Measurements from ENCODE around the gene ZNF175. TPM values are rescaled to one million over a fixed set of nuclear protein-coding genes. Genes with fewer than 3 reads are reported as not detected.
A peak's percentile ranks its signal among the peaks of the same experiment; 100 is the strongest.

ZNF175 gene
- polyA plus RNA-seq, 10 donors = 7.2 to 12.5 (median 8.7) TPM

DNA sequence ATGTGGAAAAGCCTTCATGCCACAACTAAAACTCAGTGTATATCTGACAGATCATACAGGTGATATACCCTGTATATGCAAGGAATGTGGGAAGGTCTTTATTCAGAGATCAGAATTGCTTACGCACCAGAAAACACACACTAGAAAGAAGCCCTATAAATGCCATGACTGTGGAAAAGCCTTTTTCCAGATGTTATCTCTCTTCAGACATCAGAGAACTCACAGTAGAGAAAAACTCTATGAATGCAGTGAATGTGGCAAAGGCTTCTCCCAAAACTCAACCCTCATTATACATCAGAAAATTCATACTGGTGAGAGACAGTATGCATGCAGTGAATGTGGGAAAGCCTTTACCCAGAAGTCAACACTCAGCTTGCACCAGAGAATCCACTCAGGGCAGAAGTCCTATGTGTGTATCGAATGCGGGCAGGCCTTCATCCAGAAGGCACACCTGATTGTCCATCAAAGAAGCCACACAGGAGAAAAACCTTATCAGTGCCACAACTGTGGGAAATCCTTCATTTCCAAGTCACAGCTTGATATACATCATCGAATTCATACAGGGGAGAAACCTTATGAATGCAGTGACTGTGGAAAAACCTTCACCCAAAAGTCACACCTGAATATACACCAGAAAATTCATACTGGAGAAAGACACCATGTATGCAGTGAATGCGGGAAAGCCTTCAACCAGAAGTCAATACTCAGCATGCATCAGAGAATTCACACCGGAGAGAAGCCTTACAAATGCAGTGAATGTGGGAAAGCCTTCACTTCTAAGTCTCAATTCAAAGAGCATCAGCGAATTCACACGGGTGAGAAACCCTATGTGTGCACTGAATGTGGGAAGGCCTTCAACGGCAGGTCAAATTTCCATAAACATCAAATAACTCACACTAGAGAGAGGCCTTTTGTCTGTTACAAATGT is 16.4 kb downstream of the ZNF175 start:
- DNase-seq = no peak

DNA sequence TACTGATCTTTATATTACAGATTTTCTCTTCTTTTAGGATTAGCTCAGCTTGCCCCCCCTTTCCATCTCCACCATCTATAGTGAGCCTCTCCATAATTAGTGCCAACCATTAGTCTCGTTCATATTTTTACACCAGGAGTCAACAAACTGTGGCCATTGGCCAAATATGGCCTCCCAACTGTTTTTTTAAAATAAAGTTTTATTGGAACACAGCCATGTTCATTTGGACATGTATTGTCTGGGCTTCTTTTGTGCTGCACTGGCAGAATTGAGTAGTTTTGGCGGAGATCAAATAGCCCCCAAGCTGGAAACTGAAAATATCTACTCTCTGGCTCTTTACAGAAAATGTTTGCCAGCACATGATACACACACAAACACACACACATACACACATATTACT is 18.4 kb downstream of the ZNF175 start:
- no peak for DNase-seq

DNA sequence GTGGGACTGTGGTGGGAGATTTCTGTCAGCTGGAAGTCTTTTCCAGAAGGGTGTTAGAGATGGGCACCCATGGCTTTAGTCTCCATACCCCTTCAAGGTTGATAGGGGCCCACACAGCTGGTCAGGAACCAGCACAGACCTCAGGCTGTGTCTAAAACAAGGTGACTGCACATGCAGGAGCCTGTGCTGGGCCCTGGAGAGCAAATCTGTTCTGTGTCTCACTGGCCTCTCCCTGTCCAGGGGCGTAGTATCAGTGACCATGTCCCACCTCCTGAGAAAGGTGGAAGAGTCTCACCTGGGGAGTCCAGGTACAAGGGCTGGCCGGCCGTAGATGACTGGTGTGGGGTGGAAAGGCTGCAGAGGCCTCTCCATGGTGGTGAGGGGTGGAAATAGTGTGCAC is 19.4 kb downstream of the ZNF175 start:
- no peak for DNase-seq

DNA sequence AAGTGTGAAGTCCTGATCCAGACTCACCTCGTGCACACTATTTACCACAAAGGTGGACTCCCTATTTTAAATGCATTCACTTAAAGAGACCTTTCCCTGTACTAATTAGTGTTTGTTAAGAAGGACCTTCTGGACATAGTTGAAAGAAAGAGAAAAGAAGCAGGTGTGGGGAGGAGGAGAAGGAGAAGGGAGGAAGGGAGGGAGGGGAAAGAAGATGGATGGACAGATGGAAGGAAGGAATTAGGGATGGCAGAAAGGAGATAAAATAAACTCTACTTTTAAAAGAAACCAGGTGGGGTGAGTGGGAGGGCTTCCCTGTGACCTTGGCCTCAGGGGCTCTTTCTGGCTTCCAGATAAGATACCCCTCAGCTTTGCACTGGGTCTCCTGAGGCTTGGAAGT is 21.4 kb downstream of the ZNF175 start:
- no peak for DNase-seq

DNA sequence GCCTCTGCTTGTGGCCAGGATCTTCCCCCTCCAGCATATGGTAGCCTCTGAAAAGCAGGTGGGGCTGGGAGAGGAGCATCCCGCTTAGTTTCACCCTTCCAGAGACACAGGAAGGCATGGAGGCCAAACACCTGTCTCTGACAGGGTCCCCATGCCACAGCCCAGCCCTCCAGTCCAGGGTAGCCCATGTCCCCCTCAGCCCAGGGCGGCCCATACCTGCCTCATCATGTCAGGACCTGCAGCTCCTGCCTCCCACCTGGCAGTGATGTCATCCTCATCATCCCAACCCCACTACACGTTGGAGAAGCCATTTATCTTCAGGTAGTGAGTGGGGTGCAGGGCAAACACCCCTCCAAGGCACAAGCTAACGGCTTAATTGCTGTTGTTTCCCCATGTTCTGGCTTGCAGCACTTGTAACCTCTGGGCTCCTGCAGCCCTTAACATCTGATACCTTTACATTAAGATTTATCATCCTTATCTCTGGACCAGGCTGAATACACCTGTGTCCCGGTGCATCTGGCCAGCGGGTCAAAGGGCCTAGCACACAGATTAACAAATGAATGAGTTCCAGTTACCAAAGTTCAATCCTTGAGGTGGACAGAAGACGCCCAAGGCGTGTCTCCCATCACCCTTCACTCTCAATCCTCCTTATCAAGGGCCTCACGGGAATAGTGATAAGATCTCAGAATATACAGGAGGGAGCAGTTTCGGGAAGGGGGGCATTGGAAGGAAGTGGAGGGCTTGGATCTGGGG is 22.2 kb downstream of the ZNF175 start:
- DNase-seq = no peak

DNA sequence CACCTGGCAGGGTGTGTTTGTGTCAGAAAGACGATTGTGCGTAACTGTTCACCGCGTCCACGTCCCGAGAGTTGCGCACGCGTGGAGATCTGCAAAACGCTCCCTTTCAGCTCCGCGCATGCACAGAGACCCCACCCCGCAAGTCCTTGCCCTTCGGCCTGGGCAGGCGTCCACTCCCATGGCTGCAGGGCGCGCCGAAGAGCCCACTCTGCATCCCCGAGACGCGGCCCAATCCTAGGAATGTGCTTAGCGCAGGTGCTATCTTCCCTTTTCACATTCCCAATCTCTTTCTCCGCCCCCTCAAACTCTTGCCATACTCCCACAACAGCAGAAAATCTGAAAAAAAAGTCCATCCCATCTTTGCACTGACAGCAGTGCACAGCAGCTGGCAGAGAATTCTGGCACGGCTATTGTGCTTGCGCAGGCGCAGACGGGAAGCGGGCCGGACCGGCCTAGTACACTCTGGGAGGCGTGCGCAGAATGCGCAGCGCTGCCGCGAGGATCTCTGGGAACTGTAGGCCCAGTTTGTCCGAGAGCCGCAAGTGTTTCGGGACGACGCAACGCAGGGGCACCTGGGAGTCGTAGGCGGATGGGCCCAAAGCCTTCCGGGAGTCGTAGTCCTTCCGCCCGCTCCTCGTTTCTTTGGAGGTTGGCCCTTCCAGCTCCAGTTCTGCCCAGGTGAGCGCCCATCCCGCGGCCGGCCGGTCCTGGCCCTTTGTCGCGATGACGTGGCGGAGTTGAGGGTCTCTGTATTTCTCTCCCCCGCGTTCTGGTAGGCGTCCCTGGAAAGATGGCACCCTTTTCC is 23.1 kb downstream of the ZNF175 start:
- peak; percentile 97 to 99 (median 99) for DNase-seq

DNA sequence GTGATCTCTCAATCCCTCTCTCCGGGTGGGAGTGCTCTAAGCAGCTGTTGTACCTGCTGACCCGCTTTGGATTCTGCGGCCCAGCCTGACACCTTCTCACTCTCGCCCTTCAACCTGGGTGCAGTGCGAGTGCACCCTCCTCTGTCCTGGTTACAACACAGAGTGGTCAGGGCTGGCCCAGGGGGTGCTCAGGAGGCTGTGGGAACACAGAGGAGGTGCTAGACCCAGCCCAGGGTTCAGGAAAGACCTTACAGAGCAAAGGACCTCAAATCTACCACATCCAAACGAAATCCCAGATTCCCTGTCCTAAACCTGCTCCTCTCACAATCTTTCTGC is 23.7 kb downstream of the ZNF175 start:
- DNase-seq = no peak

DNA sequence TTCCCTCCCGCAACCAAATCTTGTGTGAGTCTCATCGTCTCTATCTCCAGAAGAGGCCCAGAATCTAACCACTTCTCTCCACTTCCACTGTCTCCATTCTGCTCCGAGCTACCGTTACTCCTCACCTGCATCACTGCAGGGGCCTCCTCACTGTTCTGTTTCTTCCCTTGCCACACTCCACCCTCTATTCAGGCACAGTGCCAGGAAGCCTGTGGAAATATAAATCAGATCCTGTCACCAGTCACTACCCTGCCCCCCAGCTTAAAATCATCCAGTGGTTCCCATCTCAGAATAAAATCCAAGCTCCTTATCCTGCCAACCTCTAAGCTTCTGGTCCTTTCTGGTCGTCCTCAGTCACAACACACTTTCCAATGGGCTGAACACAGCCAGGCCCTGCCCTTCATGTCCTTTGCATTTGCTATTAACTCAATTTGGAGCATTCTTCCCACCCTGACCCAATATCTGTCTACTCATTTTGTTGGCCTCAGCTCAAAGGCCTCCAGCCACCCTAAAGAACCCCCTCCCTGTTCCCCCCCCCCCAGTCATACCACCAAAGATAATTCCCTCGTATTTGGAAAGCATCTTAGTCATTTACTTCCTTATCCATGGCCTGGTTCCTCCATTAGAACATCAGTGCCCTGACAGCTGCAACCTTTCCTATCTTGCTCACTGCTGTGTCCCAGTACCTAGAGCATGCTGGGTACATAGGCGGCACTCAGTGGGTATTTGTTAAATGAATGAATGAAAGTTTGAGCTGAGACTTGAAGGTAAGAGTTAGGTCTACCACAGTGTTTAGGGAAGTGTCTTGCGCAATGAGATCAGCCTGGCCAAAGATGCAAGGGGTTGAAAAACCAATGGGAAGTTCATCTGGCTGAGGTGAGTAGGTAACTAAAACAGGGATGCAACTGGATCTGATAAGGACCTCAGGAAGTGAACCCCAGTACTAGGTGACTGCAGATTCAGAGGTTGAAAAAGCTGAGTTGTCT is 24.4 kb downstream of the ZNF175 start:
- DNase-seq = no peak

DNA sequence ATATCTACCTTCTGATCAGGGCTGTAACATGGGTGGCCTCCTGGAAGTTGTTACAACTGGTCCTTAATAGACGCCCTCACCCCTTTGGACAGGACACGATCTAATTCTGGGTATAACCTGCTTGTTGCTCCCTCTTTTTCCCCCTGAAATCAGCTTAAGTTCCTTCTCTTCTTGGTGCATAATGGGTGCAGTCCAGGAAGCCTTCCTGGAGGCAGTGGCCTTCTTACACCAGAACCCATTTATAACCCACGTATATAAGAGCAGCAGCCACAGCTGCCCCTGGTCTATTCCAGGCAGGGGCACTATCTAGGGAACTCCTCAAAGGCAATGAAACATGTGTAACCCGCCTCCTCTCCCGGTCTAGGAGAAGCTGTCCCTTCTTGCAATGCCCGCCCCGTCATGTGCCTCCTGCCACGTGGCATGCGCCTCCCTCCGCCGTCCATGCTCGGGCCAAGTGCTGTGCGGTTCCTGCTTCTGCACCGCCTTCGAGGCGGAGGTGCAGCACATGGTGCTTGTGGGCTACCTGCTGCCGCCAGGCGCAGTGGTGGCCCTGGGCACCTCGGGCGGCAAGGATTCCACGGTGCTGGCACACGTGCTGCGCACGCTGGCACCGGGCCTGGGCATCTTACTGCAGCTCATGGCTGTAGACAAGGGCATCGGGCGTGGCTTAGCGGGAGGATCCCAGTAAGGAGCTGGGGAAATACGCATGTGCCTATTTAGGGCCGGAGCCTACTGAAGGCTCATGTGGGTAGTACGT is 27.3 kb downstream of the ZNF175 start:
- DNase-seq = no peak

DNA sequence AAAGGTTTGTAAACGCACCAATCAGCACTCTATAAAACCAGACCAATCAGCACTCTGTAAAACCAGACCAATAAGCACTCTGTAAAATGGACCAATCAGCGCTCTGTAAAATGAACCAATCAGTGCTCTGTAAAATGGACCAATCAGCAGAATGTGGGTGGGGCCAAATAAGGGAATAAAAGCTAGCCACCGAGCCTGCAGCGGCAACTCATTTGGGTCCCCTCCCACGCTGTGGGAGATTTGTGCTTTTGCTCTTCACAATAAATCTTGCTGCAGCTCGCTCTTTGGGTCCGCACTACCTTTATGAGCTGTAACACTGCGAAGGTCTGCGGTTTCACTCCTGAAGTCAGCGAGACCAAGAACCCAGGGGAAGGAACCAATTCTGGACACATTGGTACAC is 28.0 kb downstream of the ZNF175 start:
- DNase-seq = no peak

DNA sequence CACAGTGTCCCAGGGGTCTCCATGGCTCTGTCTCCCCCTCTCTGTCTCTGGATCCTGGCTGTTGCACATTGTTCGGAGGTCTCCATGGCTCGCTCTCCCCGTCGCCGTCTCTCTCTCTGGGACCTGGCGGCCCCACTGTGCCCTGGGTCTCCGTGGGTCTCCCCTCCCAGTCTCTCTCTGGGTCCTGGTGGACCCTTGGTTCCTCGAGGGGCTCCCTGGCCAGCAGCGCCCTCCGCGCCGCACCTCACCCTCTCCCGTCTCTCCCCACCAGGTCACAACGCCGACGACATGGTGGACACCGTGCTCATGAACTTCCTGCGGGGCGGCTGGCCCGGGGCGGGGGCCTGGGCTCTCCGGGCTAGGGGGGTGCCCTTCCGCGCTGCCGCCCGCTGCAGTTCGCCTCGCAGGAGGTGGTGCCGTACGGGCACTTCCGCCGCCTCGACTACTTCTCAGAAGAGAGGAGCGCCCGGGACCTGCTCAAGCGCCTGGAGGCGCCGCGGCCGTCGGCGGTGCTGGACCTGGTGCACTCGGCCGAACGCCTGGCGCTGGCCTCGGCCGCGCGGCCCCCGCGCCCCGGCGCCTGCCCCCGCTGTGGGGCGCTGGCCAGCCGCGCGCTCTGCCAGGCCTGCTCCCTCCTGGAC is 30.0 kb downstream of the ZNF175 start:
- DNase-seq = no peak

DNA sequence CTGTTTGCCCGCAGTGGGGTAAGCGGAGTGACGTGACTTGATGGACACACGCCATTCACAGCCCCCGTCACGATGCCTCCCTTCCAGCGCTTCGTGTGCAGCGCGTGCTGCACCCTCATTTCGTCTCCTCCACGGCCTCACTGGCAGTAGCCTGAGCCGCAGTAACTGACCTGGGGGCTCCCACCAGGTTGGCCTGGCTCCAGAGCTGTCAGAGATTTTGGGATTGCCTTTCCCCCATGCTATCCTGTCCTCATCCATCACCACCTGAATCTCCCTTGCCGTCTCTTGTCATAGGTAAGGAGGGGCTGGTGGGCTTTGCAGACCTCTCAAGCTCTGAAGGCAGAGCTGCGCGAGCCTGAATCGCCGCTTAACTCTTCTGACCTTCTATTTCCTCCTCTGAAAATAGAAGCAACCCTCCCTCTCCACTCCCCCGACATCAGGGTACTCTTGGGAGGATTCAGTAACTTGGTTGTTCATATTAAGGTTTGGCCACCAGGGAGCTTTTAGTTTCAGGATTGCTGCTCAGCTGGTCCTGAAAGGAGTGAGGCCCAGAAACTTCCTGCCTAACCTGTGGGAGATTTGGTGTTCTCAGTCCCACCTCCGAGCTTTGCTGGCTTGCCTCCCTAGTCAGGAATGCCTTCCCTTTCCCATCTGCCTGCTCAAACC is 31.2 kb downstream of the ZNF175 start:
- DNase-seq = no peak

DNA sequence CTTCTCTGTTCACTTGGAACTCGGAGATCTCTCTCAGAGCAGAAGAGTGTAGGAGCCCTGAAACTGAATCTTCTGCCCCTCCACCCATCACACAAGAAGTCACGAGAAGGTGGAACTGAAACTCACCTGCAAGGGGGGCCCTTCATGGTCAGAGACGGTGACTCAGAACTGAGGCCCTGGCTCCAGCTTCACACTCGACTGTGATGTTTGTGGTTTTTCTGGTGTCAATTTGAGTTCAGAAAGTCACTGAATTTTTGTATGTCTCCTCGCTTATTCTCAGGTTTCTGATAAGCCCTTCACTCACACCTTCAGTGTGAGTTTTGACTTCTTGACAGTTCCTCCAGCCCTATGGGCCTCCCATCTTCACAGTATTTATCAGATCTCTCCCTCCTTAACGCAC is 36.0 kb downstream of the ZNF175 start:
- DNase-seq = no peak

DNA sequence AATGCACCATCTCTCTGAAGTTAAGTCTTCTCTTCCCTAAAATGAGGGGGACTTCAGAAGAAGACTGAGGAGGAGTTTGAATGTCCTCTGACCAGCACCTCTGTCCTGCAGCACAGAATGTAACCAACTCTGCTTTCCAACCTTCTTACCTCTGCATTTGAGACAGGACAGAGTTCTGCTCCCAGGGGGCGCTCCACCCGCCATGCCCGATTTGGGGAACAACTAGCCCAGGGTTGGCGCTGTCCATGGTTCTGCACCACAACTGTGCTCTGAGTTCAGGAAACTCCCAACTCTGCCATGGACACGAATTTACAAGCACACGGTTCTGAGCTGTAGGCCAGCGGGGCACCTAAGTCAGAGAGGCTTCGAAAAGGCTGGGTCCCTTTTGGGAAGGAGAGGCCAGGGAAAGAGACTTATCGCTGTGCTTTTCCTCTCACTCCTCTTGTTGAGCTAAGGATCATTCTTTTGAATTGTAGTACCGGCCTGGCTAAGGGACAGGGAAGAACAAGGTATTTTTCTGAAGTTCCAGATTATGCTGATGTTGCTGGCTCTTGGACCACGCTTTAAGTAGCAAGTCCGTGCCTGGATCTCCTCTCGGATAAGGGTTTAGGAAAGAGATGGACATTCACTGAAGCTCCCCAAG is 37.0 kb downstream of the ZNF175 start:
- DNase-seq = peak; percentile 51 to 63 (median 51)

DNA sequence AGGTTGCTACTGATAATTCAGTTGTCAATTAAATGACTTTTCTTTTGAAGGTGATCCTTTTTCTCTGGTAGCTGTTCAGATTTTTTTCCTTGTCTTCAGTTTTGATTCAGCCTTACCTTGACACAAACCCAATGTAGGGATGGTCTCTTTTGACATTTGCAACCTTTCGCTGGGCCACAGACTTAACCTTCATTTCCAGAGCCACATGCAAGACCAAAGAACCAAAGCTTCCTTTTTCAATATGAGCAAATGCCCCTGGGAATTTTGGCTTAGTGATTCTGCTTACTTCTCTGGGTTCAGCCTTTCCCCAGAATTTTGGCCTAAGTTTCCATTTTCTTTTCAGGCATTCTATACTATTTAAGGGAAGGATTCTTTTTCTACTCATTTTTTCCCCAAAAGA is 39.5 kb downstream of the ZNF175 start:
- DNase-seq = no peak

DNA sequence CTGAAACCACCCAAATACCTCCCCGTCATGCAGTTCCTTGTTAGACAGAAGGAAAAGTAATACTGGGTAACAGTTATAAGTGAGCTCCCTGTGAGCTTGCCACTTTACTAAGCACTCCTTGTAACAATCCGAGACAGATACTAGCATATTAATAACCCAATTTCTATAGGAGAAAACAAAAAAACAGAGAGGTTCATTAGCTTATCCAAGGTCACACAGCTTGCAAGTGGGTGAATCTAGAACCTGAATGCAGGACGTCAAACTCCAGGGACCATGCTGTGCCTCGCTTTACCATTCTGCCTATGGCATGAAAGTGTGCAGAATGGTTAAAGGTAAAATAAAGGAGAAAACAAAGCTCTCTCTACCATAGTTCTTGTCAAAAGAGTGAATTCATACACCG is 43.7 kb downstream of the ZNF175 start:
- DNase-seq = no peak

DNA sequence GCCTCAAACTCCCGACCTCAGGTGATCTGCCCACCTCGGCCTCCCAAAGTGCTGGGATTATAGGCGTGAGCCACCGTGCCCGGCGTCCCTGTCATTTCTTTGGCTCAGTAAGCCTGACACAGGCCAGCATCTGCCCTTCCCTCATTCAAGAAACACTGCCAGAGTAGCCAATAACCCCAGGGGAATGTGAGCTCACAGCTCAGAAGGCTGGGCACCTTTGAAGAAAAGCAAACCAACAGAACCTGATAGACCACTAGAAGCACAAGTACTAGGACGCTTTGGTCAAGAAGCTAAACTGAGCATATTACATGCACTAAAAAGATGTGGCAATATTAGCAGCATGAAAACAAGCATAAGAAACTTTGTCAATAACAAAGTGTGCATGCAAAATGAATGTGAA is 44.9 kb downstream of the ZNF175 start:
- no peak for DNase-seq

DNA sequence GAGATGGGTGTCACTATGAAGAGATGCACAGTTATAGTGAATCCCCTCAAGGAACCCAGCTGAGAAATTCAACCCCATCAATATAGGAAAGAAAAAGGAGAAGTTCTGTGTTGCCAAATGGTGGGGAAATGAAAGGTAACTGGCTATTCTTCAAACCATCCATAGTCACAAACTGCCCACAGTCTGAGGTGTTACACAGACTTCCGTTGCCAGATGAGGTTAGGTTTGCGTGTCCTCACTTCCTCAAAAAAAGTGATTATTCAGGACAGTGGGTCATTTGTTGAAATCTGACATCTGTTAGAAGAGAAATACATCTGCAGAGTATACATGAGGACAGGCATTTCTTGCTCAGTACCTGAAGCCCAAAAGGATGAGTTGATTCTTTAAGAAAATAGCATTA is 50.1 kb downstream of the ZNF175 start:
- DNase-seq = no peak

DNA sequence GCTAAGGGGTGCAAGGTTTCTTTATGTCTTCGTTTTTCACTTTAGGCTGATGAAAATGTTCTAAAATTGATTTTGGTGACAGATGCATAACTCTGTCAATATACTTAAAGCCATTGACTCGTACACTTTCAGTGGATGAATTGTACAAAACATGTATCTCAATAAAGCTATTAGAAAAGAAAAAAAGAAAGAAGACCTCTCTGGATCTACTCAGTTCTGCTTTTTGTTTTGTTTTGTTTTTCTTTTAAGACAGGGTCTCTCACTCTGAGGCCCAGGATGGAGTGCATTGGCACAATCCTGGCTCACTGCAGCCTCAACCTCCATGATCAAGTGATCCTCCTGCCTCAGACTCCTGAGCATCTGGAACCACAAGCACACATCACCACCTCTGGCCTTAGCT is 55.6 kb downstream of the ZNF175 start:
- DNase-seq = no peak

Measured in muscle of back (tissue), 11 donors.